Stimulated activated naive CD4-positive, alpha-beta T cell (primary cell): Measurements from ENCODE around the gene ENPEP.

Source experiments
- DNase-seq, 6 experiments: peaks; one replicate each; lab custom pipeline; 2025; lab: John Stamatoyannopoulos, UW

ENPEP gene

GRCh38 chr4:110610620-110610939, 134.6 kb downstream of the ENPEP start:
- no peak for DNase-seq

DNA sequence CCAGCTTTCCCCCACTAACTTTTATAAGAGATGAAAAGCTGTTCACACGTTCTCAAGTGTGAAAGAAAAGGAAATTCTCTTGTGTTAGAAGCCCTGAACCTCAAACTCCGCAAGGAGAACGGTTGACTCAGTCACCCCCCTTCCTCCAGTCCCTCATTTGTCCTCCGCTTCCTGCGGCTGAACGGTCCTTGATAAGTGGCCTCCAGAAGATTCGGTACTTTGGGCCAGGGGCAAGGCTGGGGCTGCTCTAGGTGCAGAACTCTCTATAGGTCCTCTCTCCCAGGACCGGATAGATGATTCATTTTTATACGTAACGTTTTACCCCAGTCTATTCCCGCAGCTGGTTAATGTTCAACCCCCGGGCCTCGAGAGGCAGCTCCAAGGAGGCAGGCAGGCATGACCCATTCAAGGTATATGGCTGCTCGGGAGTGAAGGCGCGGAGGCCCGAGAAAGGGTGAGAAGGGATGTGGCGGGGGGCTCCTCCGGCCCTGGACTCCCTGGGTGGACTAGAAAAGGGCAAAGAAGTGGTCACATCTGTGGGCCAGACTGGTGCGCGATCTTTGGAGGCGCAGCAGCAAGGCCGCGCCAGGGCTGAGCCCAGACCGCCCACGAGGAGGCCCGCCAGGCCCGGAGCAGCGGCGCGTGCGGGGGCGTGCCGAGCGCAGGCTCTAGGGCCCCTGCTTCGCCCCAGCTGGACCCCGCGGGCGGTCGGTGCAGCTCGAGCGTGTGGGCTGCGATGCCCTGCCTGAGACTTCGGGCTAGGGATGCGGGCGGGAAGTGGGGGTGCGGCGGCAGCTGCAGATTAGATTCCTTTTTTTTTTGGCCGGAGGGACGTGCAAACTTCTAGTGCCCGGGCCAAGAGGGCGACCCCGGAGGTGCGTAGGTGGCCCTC, 135.2 kb downstream of the ENPEP start:
- no peak for DNase-seq

GRCh38 chr4:110611968-110612447, 136.1 kb downstream of the ENPEP start:
- DNase-seq, result no peak

DNA sequence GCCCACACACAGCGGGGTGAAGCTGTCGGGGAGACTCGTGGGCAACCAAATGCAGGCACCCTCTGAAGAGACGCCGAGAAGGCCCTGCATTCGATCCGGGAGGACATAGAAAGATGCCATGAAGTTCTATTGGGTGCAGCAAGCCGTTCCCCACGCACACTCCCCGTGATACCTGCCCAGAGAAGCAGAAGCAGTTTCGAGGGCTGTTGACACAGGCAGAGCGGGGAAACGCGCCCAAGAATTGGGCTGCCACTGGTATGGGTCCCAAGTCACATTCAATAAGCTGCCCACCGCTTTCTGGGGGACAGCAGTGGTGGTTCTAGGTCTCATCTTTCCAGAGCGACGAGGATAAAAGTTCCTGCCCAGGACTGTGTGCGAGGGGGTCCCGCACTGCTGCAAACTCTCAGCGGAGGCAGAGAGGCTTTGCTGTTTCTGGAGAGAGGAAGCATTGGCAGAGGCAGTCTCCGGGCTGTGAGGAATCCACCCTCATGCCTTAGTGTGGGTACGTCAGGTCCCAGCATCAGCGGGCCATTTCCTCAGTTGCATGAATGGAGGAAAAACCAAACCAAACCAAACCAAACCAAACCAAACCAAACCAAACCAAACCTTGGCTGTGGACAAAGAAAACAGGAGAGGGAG, 136.8 kb downstream of the ENPEP start:
- DNase-seq, result no peak

DNA sequence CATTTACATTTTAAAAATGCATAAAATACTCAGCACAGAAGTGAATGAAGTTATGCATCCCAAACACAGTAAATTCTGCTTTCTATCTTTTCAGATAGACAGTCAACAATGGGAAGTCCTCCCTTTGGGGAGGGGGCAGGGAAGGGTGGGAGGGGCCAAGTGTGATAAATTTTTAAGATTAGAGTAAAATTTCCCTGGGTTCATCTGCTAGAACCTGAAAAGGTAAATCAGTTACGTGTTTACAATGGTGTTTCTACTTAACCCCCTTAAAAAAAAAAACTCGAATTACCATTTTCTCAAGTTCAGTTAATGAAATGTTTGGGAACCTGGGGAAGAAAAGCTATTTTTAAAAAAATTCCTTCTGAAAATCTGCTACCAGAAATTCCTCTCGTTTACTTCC, 137.8 kb downstream of the ENPEP start:
- DNase-seq, result no peak

DNA sequence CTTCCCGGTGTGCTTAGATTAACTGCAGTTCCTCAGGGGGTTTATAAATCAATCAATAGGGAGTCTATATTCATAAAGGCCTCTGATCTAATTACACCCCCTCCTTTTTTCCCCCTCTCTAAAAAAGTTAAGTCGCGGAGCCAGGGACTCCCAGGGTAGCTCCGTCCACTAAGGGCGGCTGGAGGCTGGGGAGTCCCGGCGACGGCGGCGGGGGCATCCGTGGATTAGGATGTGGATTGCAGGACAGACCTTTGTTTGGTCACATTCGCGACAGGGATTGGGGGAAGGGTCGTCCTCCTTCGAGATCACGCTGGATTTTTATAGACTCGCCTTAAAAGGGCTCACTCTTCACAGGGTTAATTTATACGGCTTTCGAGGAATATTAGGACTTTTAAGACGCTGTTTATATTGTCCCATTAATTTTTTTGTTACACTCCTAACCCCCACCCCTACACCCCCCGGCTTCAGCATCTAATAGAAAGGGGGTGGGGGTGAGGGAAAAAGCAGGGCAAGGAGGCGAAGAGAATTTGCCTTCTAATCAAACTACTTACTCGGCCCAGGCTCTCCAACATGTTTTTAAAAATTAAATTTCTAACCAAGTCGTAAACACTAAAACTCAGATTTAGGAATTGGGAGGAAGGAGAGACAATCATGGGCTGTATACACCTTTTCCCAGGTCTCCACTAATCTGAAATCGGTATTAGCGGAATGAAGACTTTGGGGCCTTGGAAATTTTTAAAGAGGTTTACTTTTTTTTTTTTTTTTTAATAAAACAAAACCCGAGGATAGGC, 138.4 kb downstream of the ENPEP start:
- DNase-seq, result no peak
